DMS153 (cell line): ENCODE data around the gene CERS3.

Experiments
- DNase-seq: peaks from one replicate; lab custom pipeline; 2025; lab: John Stamatoyannopoulos, UW

CERS3 gene

GRCh38 chr15:100528833-100529428 lies at the start of gene CERS3:
Gene CERS3, minus strand, starts transcription at chr15:100528950. Its CDS starts 27,101 bp downstream, at chr15:100501849.
- DNase-seq = no peak

GRCh38 chr15:100573526-100573925 lies 44.8 kb upstream of the CERS3 start:
- no peak for DNase-seq

GRCh38 chr15:100572362-100572983 lies 43.7 kb upstream of the CERS3 start:
- DNase-seq = no peak

- DNase-seq = no peak
Observed at GRCh38 chr15:100571592-100572167, 42.9 kb upstream of the CERS3 start.

GRCh38 chr15:100570735-100571313 lies 42.1 kb upstream of the CERS3 start:
- DNase-seq = no peak

GRCh38 chr15:100570275-100570674 lies 41.5 kb upstream of the CERS3 start:
- DNase-seq = no peak

- no peak for DNase-seq
Observed at GRCh38 chr15:100569391-100569790, 40.6 kb upstream of the CERS3 start.

GRCh38 chr15:100566850-100567628 lies 38.3 kb upstream of the CERS3 start:
- DNase-seq = no peak

GRCh38 chr15:100565591-100565990 lies 36.8 kb upstream of the CERS3 start:
- DNase-seq = no peak

GRCh38 chr15:100560323-100560722 lies 31.6 kb upstream of the CERS3 start:
- DNase-seq = no peak

- no peak for DNase-seq
Observed at GRCh38 chr15:100559330-100559729, 30.6 kb upstream of the CERS3 start.

- DNase-seq = no peak
Observed at GRCh38 chr15:100558771-100559254, 30.1 kb upstream of the CERS3 start.

- DNase-seq = no peak
Observed at GRCh38 chr15:100553468-100553867, 24.7 kb upstream of the CERS3 start.

- DNase-seq = no peak
Observed at GRCh38 chr15:100547961-100548360, 19.2 kb upstream of the CERS3 start.

GRCh38 chr15:100544946-100545345 lies 16.2 kb upstream of the CERS3 start:
- no peak for DNase-seq

GRCh38 chr15:100544338-100544841 lies 15.6 kb upstream of the CERS3 start:
- DNase-seq = no peak

- DNase-seq = no peak
Observed at GRCh38 chr15:100542290-100542689, 13.5 kb upstream of the CERS3 start.

- DNase-seq = no peak
Observed at GRCh38 chr15:100537331-100537730, 8.6 kb upstream of the CERS3 start.

- DNase-seq = no peak
Observed at GRCh38 chr15:100536733-100537132, 8.0 kb upstream of the CERS3 start.

- DNase-seq = no peak
Observed at GRCh38 chr15:100533886-100534285, 5.1 kb upstream of the CERS3 start.

- no peak for DNase-seq
Observed at GRCh38 chr15:100531823-100532327, 3.1 kb upstream of the CERS3 start.

GRCh38 chr15:100531204-100531603 lies 2.5 kb upstream of the CERS3 start:
- DNase-seq = no peak
